Spleen (tissue), 7 donors: ENCODE measurements around the gene MAML1.

Experiments used
- CTCF ChIP-seq, 11 experiments: fragments of 200-600 bp in 7 of 11; fragments of 450-650 bp in 4 of 11; sonication (generic) in 4 of 11; IDR thresholded peaks in 8 of 11; conservative IDR thresholded peaks in 3 of 11; 1 replicate in 7 of 11; 2 replicates in 4 of 11; pipeline versions ENCODE4 v1.4.0 to v1.8.0; 2016 to 2021; ENCODE audit warnings: antibody characterized with exemption in 11 of 11, inconsistent platforms in 4 of 11, mild to moderate bottlenecking in 1 of 11
- POLR2A ChIP-seq, 3 donors: fragments of 450-650 bp; IDR thresholded peaks; one replicate each; pipeline ENCODE4 v1.5.1; 2017; ENCODE audit warnings: antibody characterized with exemption in 3 of 3, mild to moderate bottlenecking in 1 of 3
- POLR2AphosphoS5 ChIP-seq, 3 donors: sonication (generic); formaldehyde crosslinking; IDR thresholded peaks; one replicate each; pipeline ENCODE4 v1.5.1; 2017; ENCODE audit warnings: antibody characterized with exemption in 3 of 3
- donor health status: DM: no; HTN: no; CAD: no; lungs with moderate emphysema.
- donor health status: DM: no; HTN: no; CAD: no.
- donor health status: DM: no; HTN: no; CAD: no.

DNA sequence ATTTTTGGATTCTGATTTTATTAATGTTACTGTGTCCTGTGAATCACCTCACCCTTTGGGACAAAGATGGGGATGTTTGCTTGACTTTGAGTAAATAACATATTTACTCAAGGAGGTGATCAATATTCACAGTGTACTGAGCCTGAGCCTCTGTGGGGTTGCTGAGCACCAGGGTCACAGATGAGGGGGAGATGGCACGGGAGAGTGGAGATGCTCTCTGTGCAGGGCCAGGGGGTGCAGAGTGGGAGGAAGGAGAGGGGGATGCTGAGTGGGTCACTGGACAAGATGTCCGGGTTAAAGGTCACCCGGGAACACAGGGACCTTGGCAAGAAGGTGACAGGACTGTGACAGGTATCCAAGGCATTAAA is 92.1 kb downstream of the MAML1 start:
- TF ChIP-seq CTCF (IDR thresholded peaks at IDR 0.05 in 8 of 11, conservative IDR thresholded peaks at IDR 0.05 in 3 of 11), result no peak
- TF ChIP-seq POLR2A (IDR thresholded peaks at IDR 0.05), result no peak
- TF ChIP-seq POLR2AphosphoS5 (IDR thresholded peaks at IDR 0.05), result no peak
